ENCODE results near the gene COX14.

GRCh38 chr12:50086148-50086547, 25.9 kb upstream of the COX14 start:
- TF ChIP-seq CTCF (IDR thresholded peaks at IDR 0.05) (no peak), POLR2AphosphoS5 (IDR thresholded peaks at IDR 0.05; ENCODE audit: low read depth, low read length) (no peak), SIN3A (IDR thresholded peaks at IDR 0.05; ENCODE audit: borderline replicate concordance, insufficient read depth, low read depth, low read length) (no peak), REST (IDR thresholded peaks at IDR 0.05; ENCODE audit: insufficient read depth in 1 of 2, low read depth in 2 of 2, low read length in 1 of 2) (no peak), TCF7L2 (IDR thresholded peaks at IDR 0.05; ENCODE audit: low read depth, low read length) (no peak)
